ENCODE results near the gene PVR. TPM values are rescaled to one million over a fixed set of nuclear protein-coding genes. Genes with fewer than 3 reads are reported as not detected.
"Not testable (repeated sequence)": the region's sequence is repeated elsewhere in the genome, so short reads cannot be mapped to it uniquely, and the experiment has no call there.

PVR gene, protein sequence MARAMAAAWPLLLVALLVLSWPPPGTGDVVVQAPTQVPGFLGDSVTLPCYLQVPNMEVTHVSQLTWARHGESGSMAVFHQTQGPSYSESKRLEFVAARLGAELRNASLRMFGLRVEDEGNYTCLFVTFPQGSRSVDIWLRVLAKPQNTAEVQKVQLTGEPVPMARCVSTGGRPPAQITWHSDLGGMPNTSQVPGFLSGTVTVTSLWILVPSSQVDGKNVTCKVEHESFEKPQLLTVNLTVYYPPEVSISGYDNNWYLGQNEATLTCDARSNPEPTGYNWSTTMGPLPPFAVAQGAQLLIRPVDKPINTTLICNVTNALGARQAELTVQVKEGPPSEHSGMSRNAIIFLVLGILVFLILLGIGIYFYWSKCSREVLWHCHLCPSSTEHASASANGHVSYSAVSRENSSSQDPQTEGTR
- polyA plus RNA-seq (ENCODE audit: insufficient read length in 10 of 10): 10 to 100 TPM; 17.3 to 25.2 (median 19.2) TPM
- long read RNA-seq, donor 1, partial matches to known transcripts: 0 of 5 reads
- long read RNA-seq, donor 1, other reads (novel, unspliced or antisense): 0 of 5 reads
- long read RNA-seq, donor 2, partial matches to known transcripts: 0 of 1 reads
- long read RNA-seq, donor 2, other reads (novel, unspliced or antisense): 0 of 1 reads
- long read RNA-seq, donor 3: 0 reads
- long read RNA-seq, donor 4, partial matches to known transcripts: 0 of 2 reads
- long read RNA-seq, donor 4, other reads (novel, unspliced or antisense): 0 of 2 reads
- long read RNA-seq, donor 5, partial matches to known transcripts: 0 of 1 reads
- long read RNA-seq, donor 5, other reads (novel, unspliced or antisense): 0 of 1 reads
- long read RNA-seq, donor 6: 0 reads
- long read RNA-seq, donor 7, partial matches to known transcripts: 0 of 4 reads
- long read RNA-seq, donor 7, other reads (novel, unspliced or antisense): 0 of 4 reads
- long read RNA-seq, donor 8, partial matches to known transcripts: 0 of 1 reads
- long read RNA-seq, donor 8, other reads (novel, unspliced or antisense): 0 of 1 reads
- long read RNA-seq, donor 9, partial matches to known transcripts: 0 of 1 reads
- long read RNA-seq, donor 9, other reads (novel, unspliced or antisense): 0 of 1 reads

DNA sequence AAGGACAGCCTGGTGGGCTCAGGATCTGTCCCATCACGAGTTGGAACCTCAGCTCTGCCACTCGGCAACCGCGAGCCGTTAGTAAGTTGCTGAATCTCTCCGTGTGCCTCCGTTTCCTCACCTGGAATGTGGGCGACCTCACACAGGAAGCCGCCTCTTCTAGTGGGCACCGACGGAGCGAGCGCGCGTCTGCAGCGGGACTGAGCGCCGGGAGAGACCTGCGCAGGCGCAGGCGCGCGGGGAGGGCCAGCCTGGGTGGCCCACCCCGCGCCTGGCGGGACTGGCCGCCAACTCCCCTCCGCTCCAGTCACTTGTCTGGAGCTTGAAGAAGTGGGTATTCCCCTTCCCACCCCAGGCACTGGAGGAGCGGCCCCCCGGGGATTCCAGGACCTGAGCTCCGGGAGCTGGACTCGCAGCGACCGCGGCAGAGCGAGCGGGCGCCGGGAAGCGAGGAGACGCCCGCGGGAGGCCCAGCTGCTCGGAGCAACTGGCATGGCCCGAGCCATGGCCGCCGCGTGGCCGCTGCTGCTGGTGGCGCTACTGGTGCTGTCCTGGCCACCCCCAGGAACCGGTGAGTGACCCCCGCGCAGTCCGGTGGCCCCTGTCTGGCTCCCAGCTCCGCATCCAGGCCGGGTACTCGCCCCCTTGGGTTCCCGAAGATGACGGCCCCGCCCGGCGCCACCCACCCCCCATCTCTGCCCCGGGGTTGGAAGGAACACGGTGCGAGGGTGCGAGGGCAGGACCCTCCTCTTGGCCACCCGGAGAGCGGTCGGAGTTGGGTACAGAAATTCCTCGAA, at the start of gene PVR:
Gene PVR, plus strand, starts transcription at position 306 of the 797 bp plus-strand sequence. Its CDS starts 187 bp downstream, at position 493.
- DNase-seq: peak; percentile 69 to 87 (median 75)

GRCh38 chr19:44596428-44597130, 47.1 kb upstream of the PVR start:
- DNase-seq: no peak

GRCh38 chr19:44597131-44597491, 46.6 kb upstream of the PVR start:
- no peak for DNase-seq

- no peak for DNase-seq
These were observed 45.4 kb upstream of the PVR start for GRCh38 chr19:44598355-44598754.

- DNase-seq: no peak
These were observed 44.8 kb upstream of the PVR start for GRCh38 chr19:44598880-44599279.

- no peak for DNase-seq
These were observed 43.2 kb upstream of the PVR start for GRCh38 chr19:44600466-44600865.

DNA sequence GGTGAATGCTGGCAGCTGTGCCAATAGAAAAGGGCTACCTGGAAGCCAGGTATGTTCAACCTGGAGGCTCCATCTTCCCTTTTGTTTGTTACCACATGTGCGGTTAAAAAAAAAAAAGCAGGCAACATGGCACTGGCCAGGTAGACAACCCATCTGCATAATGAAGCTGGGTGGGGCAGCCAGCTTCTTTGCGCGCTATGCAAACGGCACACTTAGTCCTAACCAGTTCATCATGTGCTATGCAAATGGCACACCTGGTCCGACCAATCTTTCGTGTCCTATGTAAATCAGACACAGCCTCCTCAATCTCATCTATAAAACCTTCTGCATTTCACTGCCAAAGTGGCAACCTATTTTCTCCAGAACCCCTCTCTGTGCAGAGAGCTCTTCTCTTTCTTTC, 41.6 kb upstream of the PVR start:
- DNase-seq: no peak

- DNase-seq: peak in 1 of 3 donors; percentile 95
These were observed 40.3 kb upstream of the PVR start for GRCh38 chr19:44603201-44603945.

- DNase-seq: no peak
These were observed 39.5 kb upstream of the PVR start for GRCh38 chr19:44604241-44604640.

- DNase-seq: no peak
These were observed 38.2 kb upstream of the PVR start for GRCh38 chr19:44605547-44605946.

DNA sequence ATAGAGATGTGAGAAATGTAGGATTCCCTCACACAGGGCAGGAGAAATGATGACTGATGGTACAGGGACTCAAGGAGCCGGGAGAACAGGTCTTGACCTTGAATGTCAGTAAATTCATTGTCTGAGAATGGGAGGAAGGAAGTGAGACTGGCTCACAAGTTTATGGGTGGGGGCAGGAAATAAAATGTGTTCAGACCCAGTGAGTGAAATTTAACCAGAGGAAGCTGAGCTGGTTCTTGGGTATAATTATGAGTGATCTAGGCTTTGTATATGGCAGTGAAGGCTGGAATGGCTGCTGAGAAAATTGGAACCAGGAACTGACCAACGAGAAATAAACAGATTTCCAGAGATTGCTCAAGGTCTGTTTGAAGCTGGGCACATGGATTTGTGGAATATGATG, 36.7 kb upstream of the PVR start:
- DNase-seq: peak in 1 of 3 donors; percentile 19

- no peak for DNase-seq
These were observed 35.8 kb upstream of the PVR start for GRCh38 chr19:44607917-44608316.

DNA sequence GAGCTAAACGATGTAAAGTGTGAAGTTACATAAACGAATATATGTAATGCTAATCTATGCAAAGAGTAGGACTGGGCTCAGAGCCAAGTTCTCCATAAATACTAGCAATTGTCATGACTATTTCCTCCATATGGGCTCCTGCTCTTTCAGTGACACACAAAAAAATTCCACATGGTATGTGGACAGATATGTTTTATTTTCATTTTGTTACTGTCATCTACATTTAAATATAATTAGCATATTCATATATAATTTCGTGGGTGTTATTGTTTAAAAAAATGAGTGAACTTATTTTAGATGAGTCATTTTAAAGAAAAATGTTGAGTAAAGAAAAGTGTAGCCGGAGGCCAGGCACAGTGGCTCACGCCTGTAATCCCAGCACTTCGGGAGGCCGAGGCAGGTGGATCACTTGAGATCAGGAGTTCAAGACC, 35.3 kb upstream of the PVR start:
- peak in 2 of 3 donors; percentile 29 to 67 for DNase-seq

DNA sequence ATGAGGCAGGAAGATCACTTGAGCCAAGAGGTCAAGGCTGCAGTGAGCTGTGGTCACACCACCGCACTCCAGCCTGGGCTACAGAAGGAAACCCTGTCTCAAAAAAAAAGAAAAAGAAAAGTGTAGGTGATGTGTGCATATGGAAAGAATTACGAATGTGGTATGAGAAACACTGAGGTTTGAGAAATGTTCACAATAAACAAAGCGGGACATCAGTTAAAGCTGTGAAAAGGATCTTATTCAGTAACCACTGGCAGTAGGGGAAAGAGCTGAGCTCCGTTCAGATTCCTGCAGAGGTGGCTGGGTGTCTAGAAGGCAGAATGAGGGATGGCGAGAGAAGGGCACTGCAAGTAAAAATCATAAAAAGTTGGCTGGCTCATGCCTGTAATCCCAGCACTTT, 34.5 kb upstream of the PVR start:
- DNase-seq: no peak

GRCh38 chr19:44610497-44610896, 33.2 kb upstream of the PVR start:
- not testable (repeated sequence) for DNase-seq

DNA sequence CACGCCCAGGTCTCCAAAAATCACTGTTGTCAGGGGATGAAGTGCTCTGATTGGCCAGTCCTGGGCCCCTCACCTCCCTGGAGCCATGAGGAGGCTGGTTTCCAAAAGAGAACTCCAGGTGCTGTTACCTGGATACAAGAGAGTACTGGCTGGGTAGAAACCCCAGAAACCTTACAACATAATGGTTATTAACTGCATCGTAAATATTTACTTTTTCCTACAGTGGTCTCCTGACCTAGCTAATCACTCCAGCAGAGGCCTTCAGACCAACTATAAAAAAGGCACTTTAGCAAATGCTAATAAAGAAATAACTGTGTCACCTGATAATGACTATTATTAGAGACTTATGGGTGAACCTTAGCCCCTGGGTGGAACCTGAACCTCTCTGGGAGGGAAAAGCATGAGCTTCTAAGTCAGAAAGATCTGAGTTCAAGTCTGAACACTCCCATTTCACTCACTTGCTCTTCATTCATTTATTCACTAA, 31.9 kb upstream of the PVR start:
- DNase-seq: no peak

- DNase-seq: no peak
These were observed 30.2 kb upstream of the PVR start, which contains the start of gene IGSF23 for GRCh38 chr19:44613295-44614178. Gene IGSF23 (plus strand): TSS chr19:44613563. CDS start chr19:44613646, 83 bp downstream.

GRCh38 chr19:44614313-44614712, 29.4 kb upstream of the PVR start:
- DNase-seq: no peak

DNA sequence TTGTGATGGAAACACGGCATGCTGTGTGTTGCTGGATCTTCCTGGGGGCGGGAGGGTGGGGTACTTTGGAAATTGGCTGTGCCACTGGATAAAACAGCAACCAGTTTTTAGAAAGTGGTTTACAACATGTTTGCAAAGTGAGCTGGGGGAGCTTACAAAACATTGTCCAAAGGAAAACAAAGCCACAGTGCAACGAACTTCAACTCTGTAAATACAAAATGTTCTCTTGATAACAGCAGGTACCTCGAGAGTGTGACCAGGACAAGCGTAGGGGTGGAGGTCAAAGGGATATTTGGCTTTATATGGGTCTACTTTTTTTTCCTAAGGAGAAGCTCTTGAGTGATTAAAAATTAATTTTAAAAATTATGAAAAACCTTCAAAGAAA, 27.9 kb upstream of the PVR start:
- DNase-seq: no peak

Data from muscle of back (tissue), 13 donors.